B cell (primary cell): Measurements from ENCODE around the gene GPN1. TPM values are rescaled to one million over a fixed set of nuclear protein-coding genes. Genes with fewer than 3 reads are reported as not detected.

Source experiments
- ATAC-seq: fragments of 200-7000 bp; cut with Tn5 transposase; one replicate; pipeline ENCODE4 v1.10.0; 2021; ENCODE audit warnings: low read depth, mild to moderate bottlenecking, moderate number of reproducible peaks, moderate library complexity
- CTCF ChIA-PET: fragments of 350-600 bp; sonication (Branson Sonifier 250); formaldehyde crosslinking; loops from one replicate; lab custom pipeline; 2021; ENCODE audit warnings: antibody characterized with exemption, inconsistent platforms; lab: Charles Lee
- POLR2A ChIA-PET: fragments of 350-600 bp; sonication (Branson Sonifier 250); formaldehyde crosslinking; loops from one replicate; lab custom pipeline; 2021; ENCODE audit warnings: antibody characterized with exemption; lab: Charles Lee
- DNase-seq: peaks from one replicate; pipeline ENCODE4 v3.0.0; 2013
- H2AFZ ChIP-seq: 2 replicates; pipeline ENCODE4 v1.6.1; 2012; ENCODE audit warnings: mild to moderate bottlenecking, low read depth, low read length; ENCODE audit not compliant: insufficient read depth, poor library complexity, severe bottlenecking
- H3K27ac ChIP-seq, 2 donors: 1 replicate in 1 of 2; 2 replicates in 1 of 2; pipeline ENCODE4 v1.5.1; 2012 to 2013; ENCODE audit warnings: low read length in 2 of 2, mild to moderate bottlenecking in 2 of 2, moderate library complexity in 1 of 2
- H3K27me3 ChIP-seq, 4 experiments: fragments of 200-600 bp in 1 of 4; sonication (generic) in 1 of 4; replicated peaks in 1 of 4; 1 replicate in 2 of 4; 2 replicates in 2 of 4; pipeline versions ENCODE4 v1.6.1 to v1.7.0; 2013 to 2016; ENCODE audit warnings: low read length in 3 of 4, mild to moderate bottlenecking in 2 of 4, mixed read lengths in 1 of 4, moderate library complexity in 1 of 4; ENCODE audit not compliant: insufficient read depth in 4 of 4, control insufficient read depth in 3 of 4; ENCODE audit errors: control extremely low read depth in 1 of 4
- H3K36me3 ChIP-seq, 2 experiments: replicated peaks in 1 of 2; 1 replicate in 1 of 2; 2 replicates in 1 of 2; pipeline versions ENCODE4 v1.6.1 to v1.7.1; 2013; ENCODE audit warnings: low read length in 1 of 2; ENCODE audit not compliant: insufficient read depth in 2 of 2, control insufficient read depth in 1 of 2; ENCODE audit errors: control extremely low read depth in 1 of 2, extremely low read depth in 1 of 2
- H3K4me1 ChIP-seq, 2 donors: fragments of 200-600 bp in 1 of 2; sonication (generic) in 1 of 2; 1 replicate in 1 of 2; 2 replicates in 1 of 2; pipeline versions ENCODE4 v1.5.1 to v1.6.1; 2013 to 2017; ENCODE audit warnings: low read length in 2 of 2; ENCODE audit not compliant: control insufficient read depth in 2 of 2, insufficient read depth in 2 of 2
- H3K4me2 ChIP-seq: replicated peaks from 2 replicates; pipeline ENCODE3; 2012; ENCODE audit warnings: mild to moderate bottlenecking, low read depth, low read length; ENCODE audit not compliant: poor library complexity, severe bottlenecking
- H3K4me3 ChIP-seq, 5 experiments: fragments of 200-600 bp in 1 of 5; sonication (generic) in 1 of 5; 1 replicate in 3 of 5; 2 replicates in 2 of 5; pipeline versions ENCODE4 v1.5.1 to v1.7.0; 2011 to 2016; ENCODE audit warnings: low read length in 4 of 5, mild to moderate bottlenecking in 4 of 5, low read depth in 2 of 5, control low read depth in 1 of 5, moderate library complexity in 1 of 5; ENCODE audit not compliant: insufficient read depth in 1 of 5; ENCODE audit errors: control extremely low read depth in 1 of 5, extremely low read depth in 1 of 5
- H3K79me2 ChIP-seq: fragments of 200-600 bp; sonication (generic); one replicate; pipeline ENCODE4 v1.6.0; 2016; ENCODE audit warnings: low read length; ENCODE audit not compliant: control insufficient read depth, insufficient read depth
- H3K9ac ChIP-seq: fragments of 200-600 bp; sonication (generic); 2 replicates; pipeline ENCODE4 v1.6.1; 2017; ENCODE audit warnings: mild to moderate bottlenecking, low read length, moderate library complexity
- H3K9me3 ChIP-seq, 3 donors: one replicate each; pipeline versions ENCODE4 v1.6.1 to v1.7.1; 2013; ENCODE audit warnings: low read length in 2 of 3; ENCODE audit not compliant: control insufficient read depth in 2 of 3, insufficient read depth in 1 of 3; ENCODE audit errors: control extremely low read depth in 1 of 3
- H4K20me1 ChIP-seq: 2 replicates; pipeline ENCODE4 v1.6.0; 2012; ENCODE audit warnings: mild to moderate bottlenecking, low read length; ENCODE audit not compliant: insufficient read depth, control insufficient read depth, poor library complexity, severe bottlenecking
- H3K27ac Mint-ChIP-seq: one replicate; pipeline ENCODE4 v1.8.0; 2021; ENCODE audit warnings: mixed read lengths
- H3K27me3 Mint-ChIP-seq: one replicate; pipeline ENCODE4 v1.8.0; 2021; ENCODE audit warnings: mixed read lengths
- H3K4me1 Mint-ChIP-seq: one replicate; pipeline ENCODE4 v1.8.0; 2021; ENCODE audit warnings: mixed read lengths
- H3K4me3 Mint-ChIP-seq: one replicate; pipeline ENCODE4 v1.8.0; 2021; ENCODE audit warnings: mixed read lengths
- H3K9me3 Mint-ChIP-seq: one replicate; pipeline ENCODE4 v1.8.0; 2022; ENCODE audit warnings: mixed read lengths; ENCODE audit not compliant: insufficient read depth
- EZH2 ChIP-seq: IDR thresholded peaks from 2 replicates; pipeline ENCODE4 v1.6.1; 2012; ENCODE audit warnings: borderline replicate concordance, low read depth, mild to moderate bottlenecking, moderate library complexity, low read length; ENCODE audit not compliant: insufficient read depth, poor library complexity, severe bottlenecking
- WGBS: methylation state at CpG from one replicate; pipeline ENCODE4 v1.1.5; 2013; ENCODE audit warnings: missing lambda C conversion rate; ENCODE audit not compliant: insufficient coverage; 5-methylcytosine and 5-hydroxymethylcytosine counted together
- intact Hi-C: fragments of 100-400 bp; cut with micrococcal nuclease; formaldehyde crosslinking; loops from one replicate; pipeline ENCODE4 v1.10.0; 2022
- polyA plus RNA-seq: library from polyadenylated mRNA; depleted of rRNA; stranded (reverse); fragments of >200 nt; gene quantifications from 2 replicates; pipeline ENCODE4 v1.2.3, GENCODE V29; 2012
- total RNA-seq, 2 donors: library from RNA; stranded (reverse); fragments of 120-200 nt in 1 of 2; gene quantifications; 1 replicate in 1 of 2; 2 replicates in 1 of 2; pipeline versions ENCODE4 v1.2.3 to v1.2.4, GENCODE V29; 2013 to 2022
- TF ChIP-seq, protein P1 (sequence below): fragments of 200-600 bp; IDR thresholded peaks from one replicate; pipeline ENCODE4 v1.8.0; 2022; ENCODE audit warnings: antibody characterized with exemption, mild to moderate bottlenecking

The GPN1 gene
- total and polyA plus RNA-seq, 2 donors (not counting 1 experiment from before 2014, with no cell fraction given), result 17.5 to 26.0 TPM

DNA sequence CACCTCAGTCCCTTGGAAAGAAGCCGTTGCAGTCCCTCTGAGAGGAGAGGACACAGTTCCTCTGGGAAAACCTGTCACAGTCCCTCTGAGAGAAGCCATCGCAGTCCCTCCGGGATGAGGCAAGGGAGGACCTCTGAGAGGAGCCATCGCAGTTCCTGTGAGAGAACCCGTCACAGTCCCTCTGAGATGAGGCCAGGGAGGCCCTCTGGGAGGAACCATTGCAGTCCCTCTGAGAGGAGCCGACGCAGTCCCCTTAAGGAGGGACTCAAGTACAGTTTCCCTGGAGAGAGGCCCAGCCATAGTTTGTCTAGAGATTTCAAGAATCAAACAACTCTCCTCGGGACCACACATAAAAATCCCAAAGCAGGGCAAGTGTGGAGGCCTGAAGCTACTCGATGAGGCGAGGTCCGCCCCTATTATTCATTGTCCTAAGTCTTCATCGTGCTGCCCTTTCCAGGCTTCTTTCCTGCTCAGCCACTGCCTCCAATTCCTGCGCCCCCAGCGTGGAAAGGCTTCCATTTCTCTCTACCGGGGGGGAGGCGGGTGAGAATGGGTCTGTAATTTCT is 46.6 kb upstream of the GPN1 start:
- peaks cover 0 to 17% (median 0%) of the 10 kb centered on the region in 3 donors for H3K9me3 ChIP-seq
- no peak for DNase-seq
- ChIA-PET CTCF (no interaction called here), POLR2A (interaction anchor here (1.1 kb wide), 1 partner anchor 92 kb away, joined by 3 read pairs; the partner anchor contains the start of gene IFT172)
- H2AFZ ChIP-seq, result peak overlapping the region; percentile 85
- H3K27ac Mint-ChIP-seq, result peak overlapping the region; percentile 96
- H3K9me3 Mint-ChIP-seq, result peaks cover 9% of the 10 kb centered on the region
- WGBS, result 92% methylated on average over 13 of the region's 16 CpGs
- TF ChIP-seq, protein P1, sequence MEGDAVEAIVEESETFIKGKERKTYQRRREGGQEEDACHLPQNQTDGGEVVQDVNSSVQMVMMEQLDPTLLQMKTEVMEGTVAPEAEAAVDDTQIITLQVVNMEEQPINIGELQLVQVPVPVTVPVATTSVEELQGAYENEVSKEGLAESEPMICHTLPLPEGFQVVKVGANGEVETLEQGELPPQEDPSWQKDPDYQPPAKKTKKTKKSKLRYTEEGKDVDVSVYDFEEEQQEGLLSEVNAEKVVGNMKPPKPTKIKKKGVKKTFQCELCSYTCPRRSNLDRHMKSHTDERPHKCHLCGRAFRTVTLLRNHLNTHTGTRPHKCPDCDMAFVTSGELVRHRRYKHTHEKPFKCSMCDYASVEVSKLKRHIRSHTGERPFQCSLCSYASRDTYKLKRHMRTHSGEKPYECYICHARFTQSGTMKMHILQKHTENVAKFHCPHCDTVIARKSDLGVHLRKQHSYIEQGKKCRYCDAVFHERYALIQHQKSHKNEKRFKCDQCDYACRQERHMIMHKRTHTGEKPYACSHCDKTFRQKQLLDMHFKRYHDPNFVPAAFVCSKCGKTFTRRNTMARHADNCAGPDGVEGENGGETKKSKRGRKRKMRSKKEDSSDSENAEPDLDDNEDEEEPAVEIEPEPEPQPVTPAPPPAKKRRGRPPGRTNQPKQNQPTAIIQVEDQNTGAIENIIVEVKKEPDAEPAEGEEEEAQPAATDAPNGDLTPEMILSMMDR, result no peak
- no peak for TF ChIP-seq EZH2
- peak overlapping the region; percentile 81 for H3K9ac ChIP-seq
- H3K4me3 ChIP-seq, result peak overlapping the region in 4 of 5 experiments; percentile 66 to 92 (median 75)
- no peak for ATAC-seq
- peaks cover 5% of the 10 kb centered on the region for H3K27me3 Mint-ChIP-seq
- peaks cover 40% of the 10 kb centered on the region for H3K79me2 ChIP-seq
- no peaks in the 10 kb centered on the region for H3K27me3 ChIP-seq
- peak overlapping the region; percentile 81 for H3K4me2 ChIP-seq
- peak overlapping the region; percentile 70 to 72 for H3K27ac ChIP-seq
- H3K4me1 Mint-ChIP-seq, result peaks cover 40% of the 10 kb centered on the region
- H3K4me1 ChIP-seq, result peaks cover 17 to 29% of the 10 kb centered on the region in 2 donors
- peak overlapping the region; percentile 96 for H3K4me3 Mint-ChIP-seq
- peaks cover 0 to 1% of the 10 kb centered on the region in 2 experiments for H3K36me3 ChIP-seq
- intact Hi-C loops, result loop anchor here (1.0 to 10.0 kb wide), 5 partner anchors 83 to 259 kb away; partner anchors contain the start of genes EIF2B4, KRTCAP3, MPV17 and NRBP1
- peaks cover 12% of the 10 kb centered on the region for H4K20me1 ChIP-seq
